Stimulated activated memory B cell treated with anti-CD40 and anti-IgM and Interleukin-4, amounts not matched to agents 10 μg/mL and 1 μg/mL and 100 μg/mL, for 72 hours (primary cell): ENCODE results near the gene SEMA3A.

ENCODE experiments used
- ATAC-seq: fragments of 150-1000 bp; cut with Tn5 transposase; 2 replicates; pipeline ENCODE4 v1.10.0; 2021
- H3K27ac Mint-ChIP-seq: one replicate; pipeline ENCODE4 v1.8.0; 2022; ENCODE audit warnings: mild to moderate bottlenecking, mixed read lengths
- H3K27me3 Mint-ChIP-seq: one replicate; pipeline ENCODE4 v1.8.0; 2022; ENCODE audit warnings: mixed read lengths
- H3K36me3 Mint-ChIP-seq: one replicate; pipeline ENCODE4 v1.8.0; 2022; ENCODE audit warnings: mixed read lengths
- H3K4me1 Mint-ChIP-seq: one replicate; pipeline ENCODE4 v1.8.0; 2022; ENCODE audit warnings: mixed read lengths
- H3K4me3 Mint-ChIP-seq: one replicate; pipeline ENCODE4 v1.8.0; 2022; ENCODE audit warnings: mild to moderate bottlenecking, moderate library complexity, mixed read lengths
- H3K9me3 Mint-ChIP-seq: one replicate; pipeline ENCODE4 v1.8.0; 2022; ENCODE audit warnings: mixed read lengths

SEMA3A gene

DNA sequence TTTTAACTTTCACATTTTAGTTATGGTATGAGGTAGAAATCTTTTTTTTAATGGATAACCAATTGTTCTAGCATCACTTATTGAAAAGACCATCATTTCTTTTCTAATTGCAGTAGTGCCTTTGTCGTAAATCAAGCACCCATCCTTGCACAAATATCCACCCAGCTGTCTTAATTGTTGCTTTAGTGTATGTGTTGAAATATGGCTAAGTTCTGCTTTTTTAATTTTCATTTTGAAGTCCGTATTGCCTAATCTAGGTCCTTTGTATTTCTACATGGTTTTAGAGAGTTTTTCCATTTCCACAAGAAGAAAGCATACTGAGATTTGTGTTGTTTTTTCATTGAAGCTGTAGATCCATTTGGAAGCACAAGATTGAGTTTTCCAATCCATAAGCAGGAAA lies 286.1 kb downstream of the SEMA3A start:
- H3K9me3 Mint-ChIP-seq = peaks cover 5% of the 10 kb centered on the region
- no peak for ATAC-seq
- H3K27me3 Mint-ChIP-seq = no peaks in the 10 kb centered on the region
- no peaks in the 10 kb centered on the region for H3K4me1 Mint-ChIP-seq
- no peak overlapping the region for H3K27ac Mint-ChIP-seq
- H3K4me3 Mint-ChIP-seq = no peak overlapping the region
- no peaks in the 10 kb centered on the region for H3K36me3 Mint-ChIP-seq
